ENCODE measurements around the gene IL20RB. TPM values are rescaled to one million over a fixed set of nuclear protein-coding genes. Genes with fewer than 3 reads are reported as not detected.

The IL20RB gene
- 1 to 10 TPM in 2 of 7 donors, under 1 TPM in 5; 0.33 to 3.1 (median 0.67) TPM for total RNA-seq
- 1 to 10 TPM in 1 of 3 donors, under 1 TPM in 2; 0.85 to 1.7 (median 0.96) TPM for polyA plus RNA-seq
- long read RNA-seq, donor 1: 0 reads
- long read RNA-seq, donor 2: 0 reads

- WGBS, 5 donors: 80 to 91% (median 88%) methylated on average over 7 of the region's 7 CpGs
- TF ChIP-seq POLR2A (IDR thresholded peaks at IDR 0.05): no peak
- no peak for TF ChIP-seq CTCF (IDR thresholded peaks at IDR 0.05 in 8 of 11, conservative IDR thresholded peaks at IDR 0.05 in 3 of 11)
- no peak for TF ChIP-seq POLR2AphosphoS5 (IDR thresholded peaks at IDR 0.05)
- H3K4me3 ChIP-seq: no peak within 1 kb of the TSS
- no peaks in the 10 kb centered on the region for H3K27me3 ChIP-seq (replicated peaks in 1 of 7)
- H3K36me3 ChIP-seq: no peaks in the 10 kb centered on the region
- no peak for DNase-seq
- H3K9me3 ChIP-seq: no peaks in the 10 kb centered on the region
- no peak within 1 kb of the TSS for H3K27ac ChIP-seq
- peaks cover 0 to 12% (median 0%) of the 10 kb centered on the region in 6 donors for H3K4me1 ChIP-seq
- intact Hi-C loops (cut with DNase I; ENCODE audit: low total_unique reads): no loop called here
Measured at GRCh38 chr3:136957751-136958288, at the start of gene IL20RB. TSS of gene IL20RB (plus strand) at chr3:136957983. CDS start at chr3:136958114, 131 bp downstream.

- TF ChIP-seq POLR2A (IDR thresholded peaks at IDR 0.05) (no peak), CTCF (IDR thresholded peaks at IDR 0.05 in 8 of 11, conservative IDR thresholded peaks at IDR 0.05 in 3 of 11) (no peak), POLR2AphosphoS5 (IDR thresholded peaks at IDR 0.05) (no peak)
- DNase-seq: no peak
- Histone ChIP-seq H3K4me1 (peaks cover 9 to 77% (median 59%) of the 10 kb centered on the region in 6 donors), H3K4me3 (no peak overlapping the region), H3K36me3 (peaks cover 0 to 15% (median 0%) of the 10 kb centered on the region in 6 donors), H3K9me3 (peaks cover 9 to 31% (median 28%) of the 10 kb centered on the region in 8 donors), H3K27me3 (replicated peaks in 1 of 7) (no peaks in the 10 kb centered on the region), H3K27ac (peak overlapping the region in 2 of 8 donors; percentile 61 to 75)
- 92 to 96% (median 95%) methylated on average over 2 of the region's 2 CpGs for WGBS, 5 donors
- intact Hi-C loops (cut with DNase I; ENCODE audit: low total_unique reads): no loop called here
Measured at GRCh38 chr3:136908297-136908696, 49.5 kb upstream of the IL20RB start.

GRCh38 chr3:136909187-136909586 is 48.6 kb upstream of the IL20RB start:
- H3K27ac ChIP-seq: peak overlapping the region in 5 of 8 donors; percentile 23 to 75 (median 38)
- 47 to 57% (median 54%) methylated on average over 4 of the region's 4 CpGs for WGBS, 5 donors

More at GRCh38 chr3:136909187-136909586, 48.6 kb upstream of the IL20RB start:
- Histone ChIP-seq H3K36me3 (peaks cover 0 to 10% (median 0%) of the 10 kb centered on the region in 6 donors), H3K4me1 (peaks cover 9 to 85% (median 67%) of the 10 kb centered on the region in 6 donors), H3K4me3 (no peak overlapping the region), H3K9me3 (peaks cover 4 to 22% (median 19%) of the 10 kb centered on the region in 8 donors), H3K27me3 (replicated peaks in 1 of 7) (no peaks in the 10 kb centered on the region)
- intact Hi-C loops (cut with DNase I; ENCODE audit: low total_unique reads): no loop called here
- TF ChIP-seq CTCF (IDR thresholded peaks at IDR 0.05 in 8 of 11, conservative IDR thresholded peaks at IDR 0.05 in 3 of 11) (no peak), POLR2A (IDR thresholded peaks at IDR 0.05) (no peak), POLR2AphosphoS5 (IDR thresholded peaks at IDR 0.05) (no peak)
- DNase-seq: no peak

All from spleen (tissue), 13 donors.